ENCODE measurements around the gene SMIM1. TPM values are rescaled to one million over a fixed set of nuclear protein-coding genes. Genes with fewer than 3 reads are reported as not detected.

Gene SMIM1
- total and polyA plus RNA-seq, 9 of the 15 experiments (the other 6 are each of a cell fraction or from before 2014, with no cell fraction given), result 2.3 to 125 (median 24.3) TPM

DNA sequence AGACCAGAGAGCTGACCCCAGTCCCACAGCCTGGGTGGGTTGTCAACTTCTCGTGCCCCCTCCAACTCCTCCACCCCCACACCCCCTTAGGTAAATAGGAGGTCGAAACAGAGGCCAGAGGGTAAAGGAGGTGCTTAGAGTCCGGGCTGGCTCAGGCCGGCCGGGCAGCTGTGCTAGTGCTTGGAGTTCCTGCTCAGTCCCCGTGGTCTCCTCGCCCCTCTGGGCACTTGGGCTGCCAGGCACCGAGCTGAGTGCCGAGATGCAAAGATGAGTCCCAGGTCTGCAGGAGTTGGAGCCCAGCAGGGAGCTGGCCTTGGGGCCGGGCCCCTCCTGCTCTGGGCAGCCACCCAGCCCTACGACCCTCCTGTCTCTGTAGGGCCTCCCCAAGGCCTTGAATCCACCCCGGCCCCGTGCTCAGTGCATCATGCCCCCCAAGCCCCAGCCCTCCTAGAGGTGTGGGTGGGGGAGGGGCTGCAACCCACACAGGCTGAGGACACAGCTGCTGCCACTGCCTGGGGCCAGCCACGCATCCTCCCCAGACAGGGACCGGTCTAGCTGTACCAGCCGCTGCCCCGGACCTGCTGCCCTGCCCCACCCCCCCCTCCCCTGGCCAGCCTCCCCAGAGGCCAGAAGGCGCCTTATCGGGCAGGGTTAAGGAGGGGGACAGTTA is 1.9 kb downstream of the SMIM1 start (continued):
- TF ChIP-seq, protein P1, sequence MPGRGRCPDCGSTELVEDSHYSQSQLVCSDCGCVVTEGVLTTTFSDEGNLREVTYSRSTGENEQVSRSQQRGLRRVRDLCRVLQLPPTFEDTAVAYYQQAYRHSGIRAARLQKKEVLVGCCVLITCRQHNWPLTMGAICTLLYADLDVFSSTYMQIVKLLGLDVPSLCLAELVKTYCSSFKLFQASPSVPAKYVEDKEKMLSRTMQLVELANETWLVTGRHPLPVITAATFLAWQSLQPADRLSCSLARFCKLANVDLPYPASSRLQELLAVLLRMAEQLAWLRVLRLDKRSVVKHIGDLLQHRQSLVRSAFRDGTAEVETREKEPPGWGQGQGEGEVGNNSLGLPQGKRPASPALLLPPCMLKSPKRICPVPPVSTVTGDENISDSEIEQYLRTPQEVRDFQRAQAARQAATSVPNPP (IDR thresholded peaks at IDR 0.05; ENCODE audit: borderline replicate concordance, insufficient read depth, insufficient read length), result no peak
- TF ChIP-seq PRPF4 (IDR thresholded peaks at IDR 0.05; ENCODE audit: insufficient read depth, low read depth, low read length, poor library complexity, severe bottlenecking) (no peak), ADNP (tag; IDR thresholded peaks at IDR 0.05) (no peak), ZNF830 (CRISPR knock-in tag; IDR thresholded peaks at IDR 0.05) (no peak), SETDB1 (IDR thresholded peaks at IDR 0.05; ENCODE audit: low read length) (no peak), ZNF121 (CRISPR knock-in tag; conservative IDR thresholded peaks at IDR 0.05) (no peak), RFX1 (IDR thresholded peaks at IDR 0.05) (no peak), CHCHD3 (CRISPR knock-in tag; IDR thresholded peaks at IDR 0.05) (no peak), RHOXF2B (CRISPR knock-in tag; conservative IDR thresholded peaks at IDR 0.05) (no peak), BRD4 (IDR thresholded peaks at IDR 0.05) (no peak)
- TF ChIP-seq, protein P2, sequence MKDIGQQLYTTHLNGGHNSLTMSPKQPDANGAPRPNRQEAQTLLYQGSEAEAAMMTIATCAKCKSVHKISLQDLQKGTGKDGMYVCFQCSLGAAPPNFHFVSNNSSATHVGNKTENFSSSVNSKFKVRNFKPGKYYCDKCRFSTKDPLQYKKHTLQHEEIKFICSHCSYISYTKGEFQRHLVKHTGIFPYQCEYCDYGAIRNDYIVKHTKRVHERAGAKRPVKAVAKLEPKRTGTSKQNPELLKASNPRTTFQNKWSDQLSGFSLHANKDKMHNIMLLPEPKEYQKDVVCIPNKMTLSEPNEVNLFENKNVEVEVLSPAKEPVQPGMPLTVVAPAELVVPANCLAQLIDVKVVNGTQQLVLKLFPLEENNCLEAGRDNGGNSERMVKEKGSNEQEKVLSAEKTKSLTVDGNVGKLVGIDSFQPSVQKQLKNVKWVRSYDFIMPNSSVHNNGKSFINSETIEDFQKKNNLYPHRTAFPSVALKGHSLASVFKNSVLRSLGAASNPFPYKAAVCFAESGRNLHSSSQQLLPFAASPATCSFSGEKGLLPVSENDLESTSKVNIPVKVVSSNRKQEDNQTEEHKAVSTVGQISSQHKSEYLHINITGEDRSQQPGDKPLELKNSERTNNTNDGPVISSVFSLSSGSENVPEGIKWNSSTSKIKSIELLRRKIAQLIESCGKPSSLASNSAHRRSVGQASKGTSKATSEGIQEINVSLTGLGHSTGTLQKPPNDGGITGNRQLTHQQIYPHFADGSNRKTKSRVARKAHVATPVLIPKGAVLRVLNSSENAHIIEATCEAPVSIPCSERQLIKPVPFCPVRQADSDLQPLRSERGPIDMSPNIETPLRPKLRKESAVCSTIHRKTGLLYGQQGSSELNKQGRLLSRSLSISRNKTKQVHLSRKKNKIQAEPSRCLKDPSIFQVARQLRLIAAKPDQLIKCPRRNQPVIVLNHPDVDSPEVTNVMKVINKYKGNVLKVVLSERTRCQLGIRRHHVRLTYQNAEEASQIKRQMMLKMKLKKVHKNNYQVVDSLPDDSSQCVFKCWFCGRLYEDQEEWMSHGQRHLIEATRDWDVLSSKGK (CRISPR knock-in tag; IDR thresholded peaks at IDR 0.05), result no peak
- TF ChIP-seq, protein P3, sequence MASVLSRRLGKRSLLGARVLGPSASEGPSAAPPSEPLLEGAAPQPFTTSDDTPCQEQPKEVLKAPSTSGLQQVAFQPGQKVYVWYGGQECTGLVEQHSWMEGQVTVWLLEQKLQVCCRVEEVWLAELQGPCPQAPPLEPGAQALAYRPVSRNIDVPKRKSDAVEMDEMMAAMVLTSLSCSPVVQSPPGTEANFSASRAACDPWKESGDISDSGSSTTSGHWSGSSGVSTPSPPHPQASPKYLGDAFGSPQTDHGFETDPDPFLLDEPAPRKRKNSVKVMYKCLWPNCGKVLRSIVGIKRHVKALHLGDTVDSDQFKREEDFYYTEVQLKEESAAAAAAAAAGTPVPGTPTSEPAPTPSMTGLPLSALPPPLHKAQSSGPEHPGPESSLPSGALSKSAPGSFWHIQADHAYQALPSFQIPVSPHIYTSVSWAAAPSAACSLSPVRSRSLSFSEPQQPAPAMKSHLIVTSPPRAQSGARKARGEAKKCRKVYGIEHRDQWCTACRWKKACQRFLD (CRISPR knock-in tag; IDR thresholded peaks at IDR 0.05), result no peak
- TF ChIP-seq, protein P4, sequence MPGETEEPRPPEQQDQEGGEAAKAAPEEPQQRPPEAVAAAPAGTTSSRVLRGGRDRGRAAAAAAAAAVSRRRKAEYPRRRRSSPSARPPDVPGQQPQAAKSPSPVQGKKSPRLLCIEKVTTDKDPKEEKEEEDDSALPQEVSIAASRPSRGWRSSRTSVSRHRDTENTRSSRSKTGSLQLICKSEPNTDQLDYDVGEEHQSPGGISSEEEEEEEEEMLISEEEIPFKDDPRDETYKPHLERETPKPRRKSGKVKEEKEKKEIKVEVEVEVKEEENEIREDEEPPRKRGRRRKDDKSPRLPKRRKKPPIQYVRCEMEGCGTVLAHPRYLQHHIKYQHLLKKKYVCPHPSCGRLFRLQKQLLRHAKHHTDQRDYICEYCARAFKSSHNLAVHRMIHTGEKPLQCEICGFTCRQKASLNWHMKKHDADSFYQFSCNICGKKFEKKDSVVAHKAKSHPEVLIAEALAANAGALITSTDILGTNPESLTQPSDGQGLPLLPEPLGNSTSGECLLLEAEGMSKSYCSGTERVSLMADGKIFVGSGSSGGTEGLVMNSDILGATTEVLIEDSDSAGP (CRISPR knock-in tag; IDR thresholded peaks at IDR 0.05), result no peak
- TF ChIP-seq, protein P5, sequence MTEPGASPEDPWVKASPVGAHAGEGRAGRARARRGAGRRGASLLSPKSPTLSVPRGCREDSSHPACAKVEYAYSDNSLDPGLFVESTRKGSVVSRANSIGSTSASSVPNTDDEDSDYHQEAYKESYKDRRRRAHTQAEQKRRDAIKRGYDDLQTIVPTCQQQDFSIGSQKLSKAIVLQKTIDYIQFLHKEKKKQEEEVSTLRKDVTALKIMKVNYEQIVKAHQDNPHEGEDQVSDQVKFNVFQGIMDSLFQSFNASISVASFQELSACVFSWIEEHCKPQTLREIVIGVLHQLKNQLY (CRISPR knock-in tag; conservative IDR thresholded peaks at IDR 0.05), result no peak
- TF ChIP-seq, protein P6, sequence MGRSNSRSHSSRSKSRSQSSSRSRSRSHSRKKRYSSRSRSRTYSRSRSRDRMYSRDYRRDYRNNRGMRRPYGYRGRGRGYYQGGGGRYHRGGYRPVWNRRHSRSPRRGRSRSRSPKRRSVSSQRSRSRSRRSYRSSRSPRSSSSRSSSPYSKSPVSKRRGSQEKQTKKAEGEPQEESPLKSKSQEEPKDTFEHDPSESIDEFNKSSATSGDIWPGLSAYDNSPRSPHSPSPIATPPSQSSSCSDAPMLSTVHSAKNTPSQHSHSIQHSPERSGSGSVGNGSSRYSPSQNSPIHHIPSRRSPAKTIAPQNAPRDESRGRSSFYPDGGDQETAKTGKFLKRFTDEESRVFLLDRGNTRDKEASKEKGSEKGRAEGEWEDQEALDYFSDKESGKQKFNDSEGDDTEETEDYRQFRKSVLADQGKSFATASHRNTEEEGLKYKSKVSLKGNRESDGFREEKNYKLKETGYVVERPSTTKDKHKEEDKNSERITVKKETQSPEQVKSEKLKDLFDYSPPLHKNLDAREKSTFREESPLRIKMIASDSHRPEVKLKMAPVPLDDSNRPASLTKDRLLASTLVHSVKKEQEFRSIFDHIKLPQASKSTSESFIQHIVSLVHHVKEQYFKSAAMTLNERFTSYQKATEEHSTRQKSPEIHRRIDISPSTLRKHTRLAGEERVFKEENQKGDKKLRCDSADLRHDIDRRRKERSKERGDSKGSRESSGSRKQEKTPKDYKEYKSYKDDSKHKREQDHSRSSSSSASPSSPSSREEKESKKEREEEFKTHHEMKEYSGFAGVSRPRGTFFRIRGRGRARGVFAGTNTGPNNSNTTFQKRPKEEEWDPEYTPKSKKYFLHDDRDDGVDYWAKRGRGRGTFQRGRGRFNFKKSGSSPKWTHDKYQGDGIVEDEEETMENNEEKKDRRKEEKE (IDR thresholded peaks at IDR 0.05; ENCODE audit: borderline replicate concordance in 1 of 2, control insufficient read depth in 1 of 2, low read depth in 2 of 2, low read length in 1 of 2), result no peak
